Measurements from ENCODE around the gene FRMPD2.
"Not testable (repeated sequence)": the region's sequence is repeated elsewhere in the genome, so short reads cannot be mapped to it uniquely, and the experiment has no call there.

Gene FRMPD2

GRCh38 chr10:48122618-48123017 lies 151.9 kb downstream of the FRMPD2 start:
- not testable (repeated sequence) for DNase-seq (ENCODE audit: low read depth)

DNA sequence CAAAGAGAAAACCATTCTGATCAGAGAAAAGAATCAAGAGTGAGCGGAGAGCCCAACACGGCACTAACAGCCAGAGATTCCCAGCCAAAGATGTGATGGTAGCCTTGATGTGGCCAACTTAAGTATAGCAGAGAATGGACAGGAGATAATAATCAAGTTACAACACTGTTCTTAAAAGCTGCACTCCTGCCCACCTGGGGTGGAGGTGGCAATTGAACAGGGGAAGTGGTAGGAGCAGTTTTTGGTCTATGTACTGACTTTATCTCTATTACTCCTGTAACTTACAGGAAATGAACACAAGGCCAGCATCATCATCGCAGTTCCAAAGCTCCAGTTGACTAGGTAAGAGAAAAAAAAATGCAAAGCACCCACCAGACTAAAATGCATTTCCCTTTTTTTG lies 164.2 kb downstream of the FRMPD2 start:
- not testable (repeated sequence) for DNase-seq (ENCODE audit: low read depth)

Data from stimulated activated CD8-positive, alpha-beta memory T cell treated with anti-CD3 and anti-CD28 coated beads, Interleukin-7, amount 100 ng/mL, for 24 hours (primary cell).